Measurements from ENCODE around the gene FCF1. TPM values are rescaled to one million over a fixed set of nuclear protein-coding genes. Genes with fewer than 3 reads are reported as not detected.

Gene FCF1
- total and polyA plus RNA-seq, 2 experiments from 2014 or later = 24.3 to 39.2 TPM

GRCh38 chr14:74693191-74693590 is 19.8 kb upstream of the FCF1 start:
- Histone ChIP-seq H3K9me3 (ENCODE audit: low read depth) (no peaks in the 10 kb centered on the region), H3K27ac (no peak overlapping the region), H4K20me1 (ENCODE audit: insufficient read depth) (no peaks in the 10 kb centered on the region), H2AFZ (no peak overlapping the region), H3F3A (ENCODE audit: insufficient read depth) (peaks cover 28% of the 10 kb centered on the region), H3K4me3 (no peak overlapping the region), H3K9ac (no peak overlapping the region), H3K79me2 (ENCODE audit: insufficient read depth) (peaks cover 72% of the 10 kb centered on the region), H3K4me1 (ENCODE audit: insufficient read depth) (peaks cover 14% of the 10 kb centered on the region), H3K9me2 (ENCODE audit: insufficient read depth) (no peaks in the 10 kb centered on the region), H3K36me3 (ENCODE audit: low read depth) (peaks cover 21% of the 10 kb centered on the region; the same call in 1 of the 2 replicates), H3K27me3 (replicated peaks; ENCODE audit: insufficient read depth) (no peaks in the 10 kb centered on the region), H3K4me2 (ENCODE audit: unreplicated experiment) (no peak overlapping the region)
- 94 to 98% methylated on average over 3 of the region's 3 CpGs for WGBS, 2 experiments (ENCODE audit: low coverage in 1 of 2, low lambda C conversion rate in 2 of 2, missing lambda C conversion rate in 2 of 2)
- no peak for DNase-seq
- in situ Hi-C loops (cut with MboI) = no loop called here
- no peak for TF ChIP-seq EZH2 (IDR thresholded peaks at IDR 0.05; ENCODE audit: insufficient read depth, poor library complexity, severe bottlenecking)
- TF ChIP-seq EZH2phosphoT487 (IDR thresholded peaks at IDR 0.05; ENCODE audit: insufficient read depth, low read depth) = no peak

GRCh38 chr14:74695406-74695805 is 17.5 kb upstream of the FCF1 start:
- H3K36me3 ChIP-seq (ENCODE audit: low read depth) = peaks cover 14% of the 10 kb centered on the region; the same call in 1 of the 2 replicates
- H3K9ac ChIP-seq = no peak overlapping the region
- DNase-seq = no peak
- peaks cover 33% of the 10 kb centered on the region for H3F3A ChIP-seq (ENCODE audit: insufficient read depth)
- peaks cover 17% of the 10 kb centered on the region for H3K4me1 ChIP-seq (ENCODE audit: insufficient read depth)
- no peaks in the 10 kb centered on the region for H3K9me2 ChIP-seq (ENCODE audit: insufficient read depth)
- no peak overlapping the region for H3K27ac ChIP-seq
- H3K9me3 ChIP-seq (ENCODE audit: low read depth) = no peaks in the 10 kb centered on the region
- in situ Hi-C loops (cut with MboI) = no loop called here
- H3K27me3 ChIP-seq (replicated peaks; ENCODE audit: insufficient read depth) = no peaks in the 10 kb centered on the region
- no peaks in the 10 kb centered on the region for H4K20me1 ChIP-seq (ENCODE audit: insufficient read depth)
- no peak for TF ChIP-seq EZH2 (IDR thresholded peaks at IDR 0.05; ENCODE audit: insufficient read depth, poor library complexity, severe bottlenecking)
- no peak for TF ChIP-seq EZH2phosphoT487 (IDR thresholded peaks at IDR 0.05; ENCODE audit: insufficient read depth, low read depth)
- no peak overlapping the region for H3K4me3 ChIP-seq
- H3K79me2 ChIP-seq (ENCODE audit: insufficient read depth) = peaks cover 91% of the 10 kb centered on the region
- H3K4me2 ChIP-seq (ENCODE audit: unreplicated experiment) = no peak overlapping the region
- H2AFZ ChIP-seq = no peak overlapping the region
- 88 to 93% methylated on average over 4 of the region's 4 CpGs for WGBS, 2 experiments (ENCODE audit: low coverage in 1 of 2, low lambda C conversion rate in 2 of 2, missing lambda C conversion rate in 2 of 2)

- peak overlapping the region; percentile 36 for H3K4me2 ChIP-seq (ENCODE audit: unreplicated experiment)
- no peaks in the 10 kb centered on the region for H3K9me3 ChIP-seq (ENCODE audit: low read depth)
- H3K79me2 ChIP-seq (ENCODE audit: insufficient read depth) = peaks cover 91% of the 10 kb centered on the region
- H3K27ac ChIP-seq = peak overlapping the region; percentile 67
- H3K4me3 ChIP-seq = no peak overlapping the region
- H3K27me3 ChIP-seq (replicated peaks; ENCODE audit: insufficient read depth) = no peaks in the 10 kb centered on the region
- DNase-seq = peak; percentile 8
- H4K20me1 ChIP-seq (ENCODE audit: insufficient read depth) = no peaks in the 10 kb centered on the region; the same call in 1 of the 2 replicates
- no peaks in the 10 kb centered on the region for H3K9me2 ChIP-seq (ENCODE audit: insufficient read depth)
- TF ChIP-seq EZH2phosphoT487 (IDR thresholded peaks at IDR 0.05; ENCODE audit: insufficient read depth, low read depth) (no peak), EZH2 (IDR thresholded peaks at IDR 0.05; ENCODE audit: insufficient read depth, poor library complexity, severe bottlenecking) (no peak)
- peaks cover 33% of the 10 kb centered on the region for H3F3A ChIP-seq (ENCODE audit: insufficient read depth)
- no peak overlapping the region for H3K9ac ChIP-seq
- H3K36me3 ChIP-seq (ENCODE audit: low read depth) = 0 out of 2 replicates have a peak, but pooled peaks cover under 1% of the 10 kb centered on the region
- WGBS, 2 experiments (ENCODE audit: low coverage in 1 of 2, low lambda C conversion rate in 2 of 2, missing lambda C conversion rate in 2 of 2) = 47 to 65% methylated on average over 1 of the region's 1 CpG
- in situ Hi-C loops (cut with MboI) = no loop called here
- H2AFZ ChIP-seq = no peak overlapping the region
- H3K4me1 ChIP-seq (ENCODE audit: insufficient read depth) = peaks cover 17% of the 10 kb centered on the region
These were observed 15.9 kb upstream of the FCF1 start for GRCh38 chr14:74697011-74697410.

GRCh38 chr14:74697543-74697942 is 15.4 kb upstream of the FCF1 start:
- peak overlapping the region; percentile 67 for H3K27ac ChIP-seq
- TF ChIP-seq EZH2phosphoT487 (IDR thresholded peaks at IDR 0.05; ENCODE audit: insufficient read depth, low read depth) (0 out of 2 replicates have a peak, but pooled peaks have one; percentile 46), EZH2 (IDR thresholded peaks at IDR 0.05; ENCODE audit: insufficient read depth, poor library complexity, severe bottlenecking) (no peak)
- no peaks in the 10 kb centered on the region for H3K27me3 ChIP-seq (replicated peaks; ENCODE audit: insufficient read depth)
- H3K9ac ChIP-seq = peak overlapping the region; percentile 7; the same call in 1 of the 2 replicates
- H3K79me2 ChIP-seq (ENCODE audit: insufficient read depth) = peaks cover 91% of the 10 kb centered on the region
- H3K4me3 ChIP-seq = 0 out of 2 replicates have a peak overlapping the region, but pooled peaks have one; percentile 0
- DNase-seq = peak; percentile 94
- no peaks in the 10 kb centered on the region for H3K9me2 ChIP-seq (ENCODE audit: insufficient read depth)
- no peaks in the 10 kb centered on the region for H3K36me3 ChIP-seq (ENCODE audit: low read depth)
- H2AFZ ChIP-seq = no peak overlapping the region
- H3K9me3 ChIP-seq (ENCODE audit: low read depth) = no peaks in the 10 kb centered on the region
- in situ Hi-C loops (cut with MboI) = no loop called here
- WGBS, 2 experiments (ENCODE audit: low coverage in 1 of 2, low lambda C conversion rate in 2 of 2, missing lambda C conversion rate in 2 of 2) = 11 to 16% methylated on average over 2 of the region's 2 CpGs
- H3K4me2 ChIP-seq (ENCODE audit: unreplicated experiment) = peak overlapping the region; percentile 36
- H4K20me1 ChIP-seq (ENCODE audit: insufficient read depth) = no peaks in the 10 kb centered on the region; the same call in 1 of the 2 replicates
- H3K4me1 ChIP-seq (ENCODE audit: insufficient read depth) = peaks cover 17% of the 10 kb centered on the region
- H3F3A ChIP-seq (ENCODE audit: insufficient read depth) = peaks cover 33% of the 10 kb centered on the region
